NCI-H2081 treated with DMSO at 0.1 percent for 48 hours (cell line): ENCODE results near the gene POLN.
A peak's percentile ranks its signal among the peaks of the same experiment; 100 is the strongest.

Source experiments
- DNase-seq: peaks from one replicate; lab custom pipeline; 2025; lab: John Stamatoyannopoulos, UW

POLN gene

DNA sequence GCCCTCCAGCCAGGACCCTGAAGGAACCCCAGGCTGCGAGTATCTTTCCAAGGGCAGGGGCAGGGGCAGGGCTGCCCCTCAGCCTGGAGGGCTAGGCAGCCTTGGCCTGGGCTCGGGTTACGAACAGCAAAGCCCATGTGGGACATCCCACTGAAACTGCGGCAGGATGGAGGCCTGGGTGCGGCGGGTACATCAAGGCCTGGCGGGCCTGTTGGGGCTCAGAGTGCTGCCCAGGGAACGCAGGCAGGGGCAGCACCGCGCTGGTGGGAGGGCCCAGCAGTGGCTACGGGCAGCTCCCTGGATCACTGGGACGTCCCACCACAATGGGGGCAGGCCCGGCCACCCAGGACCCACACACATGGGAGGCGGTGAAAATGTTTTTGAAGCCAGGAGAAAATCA is 171.9 kb downstream of the POLN start:
- no peak for DNase-seq

DNA sequence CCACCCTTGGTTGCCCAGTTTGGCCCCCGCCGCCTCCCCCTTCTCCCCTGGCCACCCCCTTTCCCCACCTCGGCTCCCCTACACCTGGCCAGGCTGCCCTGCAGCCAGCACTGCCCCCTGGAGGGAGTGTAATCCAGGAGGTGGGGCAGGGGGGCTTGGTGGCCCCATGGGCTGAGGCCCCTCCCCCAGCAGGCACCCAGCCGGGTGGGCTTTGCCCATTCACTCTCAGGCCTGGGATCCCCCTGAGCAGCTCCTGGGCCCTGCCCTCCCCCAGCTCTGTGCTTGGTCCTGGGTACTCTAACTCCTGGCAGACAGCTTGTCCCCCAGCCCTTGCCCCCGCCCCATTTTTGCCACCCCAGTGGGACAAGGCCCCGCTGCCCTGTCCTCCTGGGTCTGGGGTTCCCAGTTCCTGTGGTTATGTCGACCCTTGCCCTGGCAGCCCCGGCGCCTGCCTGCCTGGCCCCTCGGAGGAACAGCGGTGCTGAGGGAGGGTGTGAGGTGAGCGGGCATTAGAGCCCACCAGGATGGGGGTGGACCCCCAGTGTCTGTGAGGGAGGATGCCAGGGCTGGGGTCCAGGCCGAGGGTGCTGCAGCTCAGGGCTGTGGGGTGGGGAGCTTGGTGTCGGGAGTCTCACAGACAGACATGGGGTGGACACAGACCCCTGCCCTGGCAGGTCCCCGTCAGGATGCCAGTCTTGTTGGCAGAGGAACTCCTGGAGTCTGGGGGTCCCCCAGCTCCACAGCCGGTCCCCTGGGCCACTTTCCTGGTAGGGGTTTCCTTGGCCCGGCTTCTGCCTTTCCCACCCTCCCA is 172.6 kb downstream of the POLN start:
- no peak for DNase-seq

DNA sequence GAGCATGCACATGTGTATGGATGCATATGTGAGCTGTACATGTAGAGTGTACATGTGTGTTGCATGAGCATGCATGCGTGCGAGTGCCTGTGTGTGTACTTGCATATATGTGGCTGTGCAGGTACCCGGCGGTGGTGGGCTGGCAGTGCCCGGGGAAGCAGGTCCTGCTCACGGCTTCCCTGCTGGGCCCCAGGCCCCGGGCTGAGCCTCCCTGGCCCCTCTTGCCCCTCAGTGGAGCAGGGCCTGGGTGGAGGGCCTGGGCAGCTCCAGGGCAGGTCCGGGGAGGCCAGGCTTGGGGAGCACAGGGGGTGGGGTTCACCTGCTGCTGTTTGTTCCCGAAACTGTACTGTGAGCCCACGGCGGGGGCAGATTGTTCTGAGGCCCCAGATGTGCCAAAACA is 173.4 kb downstream of the POLN start:
- DNase-seq = no peak

DNA sequence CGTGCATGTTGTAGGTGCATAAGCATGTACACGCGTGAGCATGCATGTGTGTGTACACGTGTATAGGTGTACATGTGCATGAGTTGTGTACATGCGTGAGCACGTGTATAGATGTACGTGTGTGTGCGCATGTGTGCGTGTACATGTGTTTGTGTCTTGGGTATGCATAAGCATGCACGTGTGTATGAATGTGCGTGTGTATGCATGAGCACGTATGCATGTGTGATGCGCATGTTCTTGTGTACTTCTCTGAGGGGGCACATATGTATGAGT is 173.8 kb downstream of the POLN start:
- DNase-seq = no peak

DNA sequence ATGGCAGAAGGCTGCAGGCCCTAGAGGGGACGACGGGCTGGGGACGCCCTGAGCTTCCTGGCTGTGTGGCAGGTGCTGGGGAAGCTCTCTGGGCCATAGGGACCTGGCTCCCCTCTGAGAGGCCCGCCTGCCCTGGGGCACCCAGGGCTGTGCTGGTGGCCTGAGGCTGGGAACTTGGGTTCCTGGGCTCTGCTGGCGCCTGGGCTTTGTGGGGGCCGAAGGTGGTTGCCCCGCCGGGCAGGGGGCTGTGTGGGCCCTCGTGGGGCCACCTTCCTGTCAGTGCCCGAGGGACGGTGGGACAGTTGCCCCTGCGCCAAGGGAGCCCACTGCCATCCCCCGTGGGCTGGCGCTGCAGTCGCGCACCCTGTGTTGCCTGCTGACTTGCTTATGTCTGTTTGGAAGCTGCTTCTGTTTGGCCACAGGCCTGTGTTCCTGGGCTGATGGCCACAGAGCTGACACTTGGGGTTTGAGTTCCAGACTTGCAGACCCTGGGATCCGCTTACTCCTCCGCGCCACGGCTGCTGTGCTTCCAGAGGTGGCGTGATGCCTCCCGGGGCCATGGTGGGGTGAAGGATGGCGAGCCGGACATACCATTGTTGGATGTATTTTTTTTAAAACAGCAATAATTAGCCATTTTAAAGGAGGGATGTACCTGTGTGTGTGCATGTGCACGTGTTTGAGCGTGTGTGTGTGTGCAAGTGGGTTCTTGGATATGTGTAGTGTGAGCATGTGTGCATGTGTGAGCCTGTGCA is 174.3 kb downstream of the POLN start:
- DNase-seq = no peak

DNA sequence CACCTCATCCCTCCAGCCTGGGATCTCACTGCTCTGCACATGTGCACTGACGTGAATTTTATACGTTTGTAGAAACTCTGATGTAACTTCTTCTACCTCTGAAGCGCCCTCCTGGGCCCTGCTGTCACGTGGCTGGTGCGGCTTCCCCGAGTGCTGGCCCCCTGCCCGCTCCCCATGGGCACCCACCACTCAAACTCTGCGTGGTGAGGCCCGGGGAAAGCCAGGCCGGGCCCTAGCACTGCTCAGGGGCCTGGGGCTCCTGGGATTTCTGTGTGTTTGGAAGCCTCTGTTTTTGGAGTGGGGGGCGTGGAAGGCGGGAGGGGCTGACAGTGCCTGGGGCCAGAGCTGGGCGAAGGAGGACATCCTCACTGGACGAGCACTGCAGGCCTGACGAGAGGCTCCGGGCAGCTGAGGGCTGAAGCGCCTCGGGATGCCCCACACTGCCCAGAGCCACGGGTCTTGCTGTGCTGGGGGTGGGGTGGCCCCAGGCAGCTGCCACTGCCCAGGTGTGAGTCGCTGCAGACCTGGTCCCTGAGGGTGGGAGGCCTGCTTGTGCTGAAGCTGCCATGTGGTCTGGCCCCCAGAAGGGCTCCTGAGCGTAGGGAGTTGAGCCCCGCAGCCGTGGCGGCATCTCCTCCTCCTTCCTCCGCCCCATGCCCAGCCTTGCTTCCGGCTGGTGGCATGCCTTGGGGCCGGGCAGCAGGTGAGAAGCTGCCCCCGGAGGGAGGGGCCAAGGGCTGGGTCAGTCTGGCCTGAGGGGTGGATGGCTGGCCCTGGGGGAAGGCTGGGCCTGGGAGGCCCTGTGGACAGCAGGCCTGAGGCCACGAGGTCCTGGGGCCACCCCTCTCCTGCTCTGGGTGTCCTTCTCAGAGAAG is 175.1 kb downstream of the POLN start:
- no peak for DNase-seq

DNA sequence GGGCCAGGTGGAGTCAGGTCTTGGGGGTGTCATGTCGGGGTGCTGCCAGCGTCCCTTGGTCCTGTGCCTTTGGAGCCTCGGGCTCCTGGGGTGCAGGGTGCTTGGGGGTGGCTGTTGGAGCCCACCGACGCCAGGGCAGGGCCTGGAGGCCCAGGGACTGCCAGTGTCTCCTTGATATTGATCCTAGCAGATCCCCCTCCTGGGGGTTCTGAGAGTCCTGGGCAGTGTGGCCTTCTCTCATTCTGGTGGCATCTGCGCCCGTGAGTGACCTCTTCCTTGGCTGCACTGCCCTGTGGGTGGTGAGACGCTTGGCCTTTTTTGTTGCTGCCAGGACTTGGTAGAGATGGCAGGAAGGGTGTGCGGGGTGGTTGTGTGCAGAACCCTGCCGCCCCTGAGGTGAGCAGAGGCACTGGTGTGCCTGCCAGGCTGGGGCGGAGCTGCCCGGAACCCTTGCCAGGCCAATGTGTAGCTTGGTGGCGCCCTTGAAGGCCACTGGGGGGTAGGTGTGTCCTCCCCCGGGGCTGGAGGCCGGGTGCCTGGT is 175.8 kb downstream of the POLN start:
- no peak for DNase-seq

DNA sequence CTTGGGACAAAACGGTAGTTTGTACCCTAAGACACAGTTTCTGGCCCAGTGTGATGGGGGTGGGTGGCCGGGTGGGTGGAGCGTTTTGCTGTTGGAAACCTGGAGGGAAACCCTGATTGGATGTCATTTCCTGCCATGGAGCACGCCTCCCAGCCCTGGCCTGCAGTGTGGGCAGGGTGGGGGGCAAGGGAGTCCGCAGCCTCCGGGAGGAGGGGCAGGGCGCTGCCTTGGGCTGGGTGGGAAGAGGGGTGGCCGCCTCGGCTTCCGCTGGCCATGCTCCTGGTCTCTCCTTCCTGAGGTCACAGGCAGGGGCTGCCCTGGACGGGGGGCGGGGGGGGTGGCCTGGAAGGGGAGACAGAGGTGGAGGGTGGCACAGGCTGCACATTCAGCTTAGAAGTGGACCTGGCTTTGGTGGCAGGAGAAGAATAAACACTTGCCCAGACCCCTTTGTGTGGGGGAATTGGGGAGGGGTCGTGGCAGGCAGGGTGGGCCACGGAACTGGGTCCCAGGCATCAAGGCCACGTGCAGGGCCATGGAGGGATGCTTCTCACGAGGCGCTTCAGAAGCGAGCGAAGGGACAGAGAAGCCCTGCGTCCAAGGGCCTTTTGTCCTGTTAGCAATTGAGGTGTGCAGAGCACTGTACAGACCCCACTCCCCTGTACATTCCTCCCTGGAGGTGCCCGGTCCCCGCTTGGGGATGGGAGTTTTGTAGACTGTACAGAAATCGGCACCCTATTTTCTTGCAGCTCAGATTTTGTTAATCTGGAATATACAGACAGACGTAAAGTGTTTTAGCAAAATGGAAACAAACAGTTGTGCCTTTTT is 176.6 kb downstream of the POLN start:
- no peak for DNase-seq

DNA sequence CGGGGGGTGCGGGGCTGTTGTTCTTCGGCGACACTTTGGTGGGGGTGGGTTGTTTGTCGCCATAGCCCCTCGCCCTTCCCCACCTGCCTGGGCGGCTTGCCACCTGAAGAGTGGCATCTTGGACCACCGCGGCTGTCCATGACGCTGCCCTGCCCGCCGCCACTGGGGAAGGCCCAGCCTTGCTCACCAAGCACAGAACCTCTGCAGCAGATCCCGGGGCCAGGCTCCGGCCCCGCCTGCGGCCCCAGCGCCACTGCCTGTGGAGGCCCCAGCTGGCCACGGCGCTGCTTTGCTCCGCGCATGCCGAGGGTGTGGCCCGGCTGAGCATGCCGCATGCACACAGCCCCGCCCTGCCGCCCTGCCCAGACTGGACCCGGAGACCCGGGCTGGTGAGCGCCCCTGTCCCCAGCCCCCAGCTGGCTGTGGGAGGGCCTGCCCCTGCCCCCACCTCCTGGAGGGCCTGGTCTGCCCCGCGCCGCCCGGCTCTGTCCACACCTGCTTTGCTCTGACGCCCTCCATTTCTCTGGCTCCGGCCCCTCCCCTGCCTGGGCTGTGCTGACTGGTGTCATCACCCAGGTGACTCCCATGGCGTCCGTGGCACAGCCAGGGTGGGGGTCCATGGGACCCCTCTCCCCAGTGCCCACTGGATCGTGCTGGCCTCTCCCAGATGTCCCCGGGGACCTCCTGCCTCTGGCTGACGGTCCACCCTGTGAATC is 177.5 kb downstream of the POLN start:
- DNase-seq = no peak

DNA sequence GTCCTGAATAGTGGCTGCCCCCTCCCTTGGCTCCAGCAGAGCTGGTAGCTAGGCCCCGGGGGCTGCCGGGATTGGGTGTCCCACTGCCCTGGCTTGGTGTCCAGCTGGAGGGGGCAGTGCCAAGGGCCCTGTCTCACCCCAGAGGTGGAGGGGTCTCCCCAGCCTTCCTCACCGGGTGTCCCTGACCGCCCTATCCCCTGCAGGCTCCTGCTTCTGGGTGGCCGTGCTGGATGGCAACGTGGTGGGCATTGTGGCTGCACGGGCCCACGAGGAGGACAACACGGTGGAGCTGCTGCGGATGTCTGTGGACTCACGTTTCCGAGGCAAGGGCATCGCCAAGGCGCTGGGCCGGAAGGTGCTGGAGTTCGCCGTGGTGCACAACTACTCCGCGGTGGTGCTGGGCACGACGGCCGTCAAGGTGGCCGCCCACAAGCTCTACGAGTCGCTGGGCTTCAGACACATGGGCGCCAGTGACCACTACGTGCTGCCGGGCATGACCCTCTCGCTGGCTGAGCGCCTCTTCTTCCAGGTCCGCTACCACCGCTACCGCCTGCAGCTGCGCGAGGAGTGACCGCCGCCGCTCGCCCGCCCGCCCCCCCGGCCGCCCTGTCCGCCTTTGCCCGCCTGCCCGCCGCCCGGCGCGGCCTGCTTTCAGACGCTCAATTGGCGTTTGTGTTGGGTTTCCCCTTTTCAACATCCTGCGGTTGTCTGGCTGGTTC is 178.2 kb downstream of the POLN start:
- no peak for DNase-seq

DNA sequence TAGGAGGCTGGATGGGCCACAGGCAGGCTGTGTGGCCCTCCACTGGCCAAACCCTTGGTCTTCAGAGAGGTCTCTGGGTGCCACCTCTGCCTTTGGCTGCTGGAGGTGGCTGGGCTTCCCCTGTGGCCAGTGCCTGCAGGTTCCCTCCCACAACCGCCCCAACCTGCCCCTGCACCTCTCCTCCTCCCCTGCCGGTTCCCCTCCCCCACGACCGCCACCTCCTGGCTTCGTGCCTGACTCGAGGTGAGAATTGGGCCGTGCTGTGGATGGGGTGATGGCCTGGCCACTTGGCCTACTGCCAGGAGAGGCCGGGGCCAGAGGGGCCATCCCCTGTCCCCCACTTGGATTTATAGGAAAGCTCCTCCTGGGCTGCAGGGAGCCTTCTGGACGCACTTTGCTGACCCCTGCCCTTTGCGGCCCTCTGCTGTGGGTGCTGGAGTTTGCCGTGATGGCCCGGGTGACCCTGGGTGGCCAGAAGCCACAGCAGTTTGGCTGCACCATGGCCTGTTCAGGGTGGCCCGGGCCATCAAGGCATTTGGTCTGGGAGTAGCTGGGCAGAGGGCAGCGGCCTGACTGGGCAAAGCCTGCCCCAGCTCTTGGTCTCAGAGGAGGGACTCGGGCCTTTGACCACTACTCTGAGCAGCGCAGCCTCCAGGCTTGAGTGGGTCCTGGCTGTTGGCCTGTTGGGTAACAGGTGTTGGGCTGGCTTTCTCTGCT is 179.0 kb downstream of the POLN start:
- DNase-seq = no peak

DNA sequence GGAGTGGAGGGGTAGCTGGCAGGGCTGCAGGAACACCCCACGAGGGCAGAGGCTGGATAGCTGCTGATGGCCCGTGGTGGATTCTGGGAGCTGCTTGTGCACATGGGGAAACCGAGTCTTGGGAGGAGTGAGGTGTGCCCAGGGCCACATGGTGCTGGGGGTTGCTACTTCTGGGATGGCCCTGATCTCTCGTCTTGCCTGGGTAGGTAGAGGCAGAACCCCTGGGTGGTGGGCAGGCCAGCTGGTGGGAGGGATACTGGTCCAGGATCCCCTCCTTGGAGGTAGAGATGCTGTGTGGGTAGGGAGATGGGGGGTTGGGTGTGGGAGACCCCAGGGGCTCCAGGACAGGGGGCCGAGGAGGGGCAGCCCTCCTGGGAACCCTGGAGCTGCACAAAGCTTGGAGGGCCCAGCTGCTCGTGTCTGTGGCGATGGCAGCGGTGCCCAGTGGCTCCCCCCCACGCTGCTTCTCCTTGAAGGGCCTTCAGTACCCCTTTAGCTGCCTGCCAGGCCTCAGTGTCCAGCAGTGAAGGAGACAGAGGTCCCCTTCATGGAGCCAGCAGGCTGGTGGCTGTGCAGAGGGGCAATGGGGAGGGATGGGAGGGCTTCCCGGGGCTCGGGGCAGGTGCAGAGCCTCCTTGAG is 179.6 kb downstream of the POLN start:
- DNase-seq = no peak

DNA sequence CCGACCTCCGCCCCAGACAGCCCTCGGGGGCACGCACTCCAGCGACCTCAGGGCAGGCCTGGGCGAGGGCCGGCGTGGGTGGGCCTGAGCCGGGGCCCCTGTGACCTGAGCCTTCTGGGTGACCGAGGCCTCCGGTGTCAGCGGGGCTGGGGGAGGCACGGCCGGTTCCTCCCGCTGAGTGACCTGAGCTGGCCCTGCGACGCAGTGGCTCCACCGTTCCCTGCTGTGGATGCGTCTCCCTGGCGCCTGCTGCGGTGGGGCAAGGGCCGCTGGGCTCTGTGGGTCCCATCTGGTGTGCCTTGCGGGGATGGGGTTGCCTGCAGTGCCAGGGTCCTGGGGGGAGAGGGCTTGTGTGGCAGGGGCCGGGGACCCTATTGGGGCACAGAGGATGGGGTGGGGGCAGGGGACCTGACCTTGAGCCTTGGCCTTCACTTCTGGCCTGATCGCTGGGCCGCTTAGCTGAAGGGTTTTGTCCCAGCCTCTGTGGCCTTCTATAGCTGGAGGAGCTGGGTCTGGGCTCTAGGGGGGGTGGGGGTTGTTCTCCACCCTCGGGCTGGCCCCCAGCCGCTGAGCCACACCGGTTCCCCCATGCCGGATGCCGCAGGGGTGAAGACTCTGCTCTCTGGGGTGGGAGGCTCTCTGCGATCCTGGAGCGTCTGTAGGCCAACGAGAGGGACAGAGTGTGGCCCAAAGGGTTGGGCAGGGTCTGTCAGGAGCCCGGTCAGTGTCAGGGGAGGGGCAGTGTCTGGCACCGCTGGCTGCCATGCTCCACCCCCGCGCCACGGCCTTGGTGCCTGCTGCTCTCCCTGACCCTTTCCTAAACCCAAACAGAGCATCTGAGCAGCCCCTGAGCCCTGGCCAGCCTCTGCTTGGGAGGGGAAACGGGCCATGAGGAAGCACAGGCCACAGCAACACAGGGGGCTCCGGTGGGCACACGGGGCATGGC is 180.5 kb downstream of the POLN start:
- DNase-seq = no peak

DNA sequence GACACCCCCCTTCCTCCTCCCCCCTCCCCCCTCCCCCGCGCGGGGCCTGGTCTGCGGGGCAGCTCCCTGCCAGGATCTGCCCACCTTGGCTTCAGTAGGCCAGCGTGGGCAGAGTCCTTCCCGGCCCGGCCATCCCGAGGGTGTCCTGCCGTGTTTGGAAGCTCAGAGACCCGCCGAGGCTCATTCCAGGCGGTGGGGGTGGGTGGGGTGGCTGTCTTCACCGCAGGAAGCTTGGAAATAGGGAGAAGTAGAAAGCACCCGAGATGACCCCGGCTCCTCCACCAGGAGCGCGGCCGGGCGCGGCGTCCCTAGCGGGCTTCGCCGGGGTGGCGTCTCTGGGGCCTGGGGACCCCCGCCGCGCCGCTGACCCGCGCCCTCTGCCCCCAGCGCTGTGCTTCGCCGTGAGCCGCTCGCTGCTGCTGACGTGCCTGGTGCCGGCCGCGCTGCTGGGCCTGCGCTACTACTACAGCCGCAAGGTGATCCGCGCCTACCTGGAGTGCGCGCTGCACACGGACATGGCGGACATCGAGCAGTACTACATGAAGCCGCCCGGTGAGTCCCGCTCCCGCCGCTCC is 181.2 kb downstream of the POLN start:
- no peak for DNase-seq

DNA sequence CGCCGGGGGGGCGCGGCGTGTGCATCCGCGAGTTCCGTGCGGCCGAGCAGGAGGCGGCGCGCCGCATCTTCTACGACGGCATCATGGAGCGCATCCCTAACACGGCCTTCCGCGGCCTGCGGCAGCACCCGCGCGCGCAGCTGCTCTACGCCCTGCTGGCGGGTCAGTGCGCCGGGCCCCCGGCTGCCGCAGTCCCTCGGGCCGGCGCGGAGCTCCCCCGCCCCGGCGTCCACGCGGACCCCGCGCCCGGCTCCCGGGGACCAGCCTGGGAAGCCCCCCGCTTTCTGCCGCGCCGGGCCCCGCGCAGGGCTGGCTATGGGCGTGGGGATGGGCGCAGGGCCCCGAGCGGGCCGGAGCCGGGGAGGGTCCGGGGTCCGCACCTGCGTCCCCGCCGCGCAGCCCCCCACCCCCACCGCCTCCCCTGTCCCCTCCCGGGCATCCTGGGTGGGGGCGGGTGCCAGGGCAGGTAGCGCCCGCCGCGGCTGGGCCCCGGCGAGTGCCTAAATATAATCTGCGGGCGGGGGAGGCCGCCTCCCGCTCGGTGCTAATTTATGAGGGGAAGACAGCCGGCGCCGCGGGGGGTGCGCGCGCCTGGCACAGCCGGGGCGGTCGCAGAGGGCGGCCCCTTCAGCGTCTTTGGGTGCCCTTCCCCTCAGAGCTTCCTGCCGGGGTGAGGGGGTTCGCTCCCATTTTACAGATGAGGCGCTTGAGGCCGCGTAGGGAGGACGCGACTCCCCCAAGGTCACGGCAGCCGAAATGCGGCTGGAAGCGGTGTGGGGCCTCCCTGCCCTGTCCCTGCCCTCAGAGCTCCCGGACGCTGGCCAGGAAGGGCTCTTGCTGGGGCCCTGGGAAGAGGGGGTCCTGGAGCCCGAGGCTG is 182.0 kb downstream of the POLN start:
- DNase-seq = no peak

DNA sequence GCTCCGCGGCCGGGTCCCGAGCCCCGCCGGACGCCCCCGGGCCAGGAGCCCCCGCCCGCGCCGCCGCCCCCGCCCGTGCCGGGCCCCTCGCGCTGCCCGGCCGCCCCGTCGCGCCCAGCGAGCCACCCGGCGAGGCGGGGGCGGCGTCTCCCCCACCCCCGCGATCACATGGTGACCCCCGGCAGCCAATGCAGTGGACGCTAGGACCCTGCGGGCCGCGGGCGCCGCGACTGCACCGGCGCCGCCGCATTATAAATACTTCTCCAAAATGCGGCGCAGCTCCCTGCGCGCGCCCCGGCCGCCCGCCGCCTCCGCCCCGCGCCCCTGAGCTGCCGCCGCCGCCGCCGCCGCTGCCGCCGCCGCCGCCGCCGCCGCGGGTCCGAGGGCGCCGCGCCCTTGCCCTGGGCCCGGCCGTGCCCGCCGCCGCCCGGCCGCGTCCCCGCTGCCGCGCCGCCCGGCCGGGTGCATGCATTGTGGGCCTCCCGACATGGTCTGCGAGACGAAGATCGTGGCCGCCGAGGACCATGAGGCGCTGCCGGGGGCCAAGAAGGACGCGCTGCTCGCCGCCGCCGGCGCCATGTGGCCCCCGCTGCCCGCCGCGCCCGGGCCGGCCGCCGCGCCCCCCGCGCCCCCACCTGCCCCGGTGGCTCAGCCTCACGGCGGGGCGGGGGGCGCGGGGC is 182.7 kb downstream of the POLN start, which contains the start of gene NAT8L:
TSS of gene NAT8L (plus strand) at position 282 of the 680 bp plus-strand sequence. CDS start at position 467, 185 bp downstream.
- DNase-seq = peak; percentile 23
